ENCODE measurements around the gene GPER1.
"Not testable (repeated sequence)": the region's sequence is repeated elsewhere in the genome, so short reads cannot be mapped to it uniquely, and the experiment has no call there.

Gene GPER1

DNA sequence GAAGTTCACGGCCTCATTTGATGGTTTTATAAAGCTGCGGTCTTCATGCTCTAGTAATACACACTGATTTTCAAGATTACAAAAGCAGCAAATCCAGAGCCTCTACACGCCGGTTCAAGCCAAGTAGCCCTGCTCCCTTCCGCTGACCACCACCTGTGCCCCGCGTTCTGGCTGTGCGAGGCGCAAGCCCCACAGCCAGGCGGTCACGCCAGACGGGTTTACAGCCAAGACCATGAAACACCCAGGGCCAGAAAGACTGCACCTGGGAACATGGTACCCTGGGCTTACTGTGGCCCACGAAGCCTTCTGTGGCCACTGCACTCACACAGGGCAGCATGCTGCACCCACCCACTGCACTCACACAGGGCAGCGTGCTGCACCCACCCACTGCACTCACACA lies 33.6 kb downstream of the GPER1 start:
- DNase-seq (ENCODE audit: low read depth), result no peak

DNA sequence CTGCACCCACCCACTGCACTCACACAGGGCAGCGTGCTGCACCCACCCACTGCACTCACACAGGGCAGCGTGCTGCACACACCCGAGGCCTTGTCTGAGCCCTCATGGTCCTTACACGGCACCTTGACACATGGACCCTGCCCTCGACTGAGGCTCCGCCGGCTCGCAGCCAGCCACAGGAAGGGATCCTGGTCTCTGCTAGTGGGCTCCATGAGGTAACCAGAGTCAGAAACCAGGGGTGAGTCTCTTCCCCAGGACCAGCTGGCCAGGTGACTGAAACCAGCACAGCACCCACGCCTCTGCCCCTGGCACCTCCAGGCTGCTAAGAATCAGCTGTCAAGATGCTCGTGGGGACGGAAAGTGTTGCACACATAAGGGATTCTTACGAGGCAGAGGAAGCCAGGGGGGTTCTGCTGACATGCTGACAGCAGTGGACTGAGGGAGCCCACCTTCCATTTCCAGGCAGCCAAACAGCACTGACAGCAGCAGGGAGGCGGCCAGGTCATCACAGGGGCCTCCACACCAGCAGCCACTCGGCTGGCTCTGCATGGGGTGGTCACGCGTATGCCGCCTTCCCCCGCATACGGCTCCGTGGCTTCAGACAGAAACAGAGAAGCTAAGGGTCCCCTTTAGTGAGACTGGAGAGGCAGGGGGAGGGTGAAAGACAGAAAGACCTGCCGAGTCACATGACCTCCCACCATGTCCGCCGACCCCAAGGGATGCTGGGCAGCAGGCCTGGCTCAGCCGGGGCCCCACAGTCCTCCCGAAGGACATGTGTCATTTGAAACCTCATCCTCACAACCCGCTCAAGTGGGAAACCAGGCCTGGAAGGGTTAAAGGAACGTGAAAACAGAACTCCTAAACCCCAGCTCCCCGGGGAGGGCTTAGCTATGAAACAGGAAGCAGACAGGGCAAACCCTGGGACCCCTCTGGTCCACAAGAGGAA lies 34.2 kb downstream of the GPER1 start:
- no peak for DNase-seq (ENCODE audit: low read depth)

DNA sequence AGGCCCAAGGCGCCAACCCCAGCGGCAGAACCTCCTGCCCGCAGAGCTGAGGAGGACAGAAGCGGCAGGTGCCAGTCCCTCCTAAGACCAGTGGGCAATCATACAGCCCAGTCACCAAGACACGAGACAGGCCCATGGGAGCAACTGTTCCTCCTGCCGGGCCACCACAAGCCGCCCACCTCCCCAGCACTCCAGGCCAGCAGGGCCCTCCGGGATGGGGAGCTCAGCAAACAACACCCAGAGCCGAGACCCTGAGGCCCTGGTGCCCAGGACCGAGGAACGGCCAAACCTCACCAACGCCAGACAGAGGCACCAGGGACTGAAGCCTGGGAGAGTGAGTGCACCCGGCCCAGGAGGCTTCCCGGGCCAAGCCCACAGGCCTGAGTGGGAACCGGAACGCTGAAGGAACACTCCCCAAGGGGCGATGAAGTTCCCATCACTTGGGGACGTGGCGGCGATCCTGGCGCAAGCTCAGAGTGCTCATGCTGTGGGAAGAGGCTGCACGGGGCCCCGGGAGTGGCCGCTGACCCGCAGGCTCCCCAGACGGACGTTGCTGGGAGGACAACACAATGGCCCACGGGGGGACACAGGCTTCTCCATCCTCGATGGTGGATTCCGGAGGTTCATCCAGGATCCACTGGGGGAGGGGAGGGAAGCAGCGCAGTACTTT lies 35.1 kb downstream of the GPER1 start:
- no peak for DNase-seq (ENCODE audit: low read depth)

DNA sequence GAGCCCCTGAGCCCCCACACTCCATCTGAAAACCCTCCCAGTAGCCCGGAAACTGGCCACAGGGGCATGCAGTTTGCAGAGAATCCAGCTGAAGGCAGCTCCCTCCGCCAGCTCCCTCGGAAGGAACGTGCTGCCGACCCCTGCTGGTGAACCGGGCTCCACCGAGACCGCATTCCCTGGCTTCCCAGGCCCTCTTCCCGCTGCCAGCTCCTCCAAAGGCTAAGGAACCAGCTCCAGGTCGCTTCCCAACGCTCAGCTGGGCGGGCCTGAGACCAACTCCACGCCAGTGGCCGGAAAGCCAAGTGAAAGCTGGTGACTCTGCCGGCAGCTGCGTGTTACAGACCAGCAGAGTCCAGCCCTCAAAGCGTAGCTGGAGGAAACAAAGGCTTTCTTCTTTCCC lies 35.8 kb downstream of the GPER1 start:
- DNase-seq (ENCODE audit: low read depth), result no peak

DNA sequence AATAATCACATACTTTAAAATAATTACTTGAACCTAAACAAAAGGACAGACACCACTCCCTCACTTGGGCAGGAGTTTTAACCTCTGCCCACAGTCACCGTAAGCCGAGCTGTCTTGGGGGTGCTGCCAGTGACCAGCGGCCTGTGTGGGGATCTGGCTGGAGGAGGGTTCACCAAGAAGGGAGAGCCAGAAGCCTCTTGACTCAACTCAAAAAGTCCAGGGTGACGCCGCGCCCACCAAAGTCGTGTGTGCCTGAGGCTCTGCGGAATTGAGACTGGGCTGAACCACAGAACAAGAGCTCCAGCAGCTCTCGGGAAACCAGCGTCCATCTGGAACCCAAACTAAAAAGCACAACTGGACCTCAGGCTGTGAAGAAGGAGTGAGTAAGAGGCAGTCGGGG lies 36.3 kb downstream of the GPER1 start:
- no peak for DNase-seq (ENCODE audit: low read depth)

DNA sequence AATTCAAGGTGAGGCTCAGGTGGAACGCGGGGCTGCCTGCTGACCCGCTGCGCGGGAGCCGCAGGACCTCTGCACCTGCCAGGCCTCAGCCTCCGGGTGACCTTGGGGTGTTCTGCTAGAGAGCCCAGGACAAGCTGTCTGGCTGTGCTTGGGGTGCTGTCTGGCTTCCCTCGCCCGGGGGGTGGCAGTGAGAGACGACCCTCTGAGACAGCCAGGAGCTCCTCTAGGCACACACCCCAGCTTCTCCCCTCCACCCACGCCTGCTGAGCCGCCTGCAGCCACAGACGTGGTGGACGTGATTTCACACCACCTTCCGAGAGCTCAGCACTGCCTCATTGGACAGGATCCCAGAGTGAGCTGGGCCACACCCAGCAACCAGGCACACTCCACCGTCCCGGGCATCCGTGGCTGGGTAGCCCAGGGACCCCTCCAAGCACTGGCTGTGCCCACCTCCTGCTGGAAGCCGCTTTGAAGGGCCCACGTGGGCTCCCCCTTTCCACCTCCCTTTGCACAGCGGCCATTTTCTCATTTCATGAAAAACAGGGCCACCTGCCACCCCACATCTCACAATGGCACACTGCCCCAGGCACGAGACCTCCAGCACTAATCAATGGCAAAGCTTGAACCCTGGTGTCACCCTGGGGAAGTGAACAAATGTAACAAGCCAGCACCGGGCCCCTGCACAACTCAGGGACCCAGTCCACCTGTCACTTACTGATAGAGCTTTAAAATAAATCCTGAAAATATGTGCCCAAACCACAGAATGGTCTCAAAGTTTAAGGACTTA lies 37.1 kb downstream of the GPER1 start:
- no peak for DNase-seq (ENCODE audit: low read depth)

DNA sequence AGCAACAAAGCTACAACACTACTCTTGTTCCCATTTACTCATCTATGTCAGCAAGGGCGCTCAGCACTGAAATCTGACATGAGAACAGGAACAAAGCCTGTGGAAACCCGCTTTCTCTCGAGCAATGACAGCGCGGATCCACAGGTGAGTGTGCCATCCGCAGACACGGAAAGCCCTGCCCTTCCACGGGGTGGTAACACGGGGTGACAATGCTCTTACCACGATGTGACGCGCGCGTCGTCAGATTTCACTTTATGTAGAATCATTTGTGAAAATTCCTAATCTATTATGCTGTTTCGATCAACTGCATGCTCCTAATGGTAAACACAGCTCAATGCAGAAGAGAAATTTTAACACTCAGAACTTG lies 37.7 kb downstream of the GPER1 start:
- no peak for DNase-seq (ENCODE audit: low read depth)

DNA sequence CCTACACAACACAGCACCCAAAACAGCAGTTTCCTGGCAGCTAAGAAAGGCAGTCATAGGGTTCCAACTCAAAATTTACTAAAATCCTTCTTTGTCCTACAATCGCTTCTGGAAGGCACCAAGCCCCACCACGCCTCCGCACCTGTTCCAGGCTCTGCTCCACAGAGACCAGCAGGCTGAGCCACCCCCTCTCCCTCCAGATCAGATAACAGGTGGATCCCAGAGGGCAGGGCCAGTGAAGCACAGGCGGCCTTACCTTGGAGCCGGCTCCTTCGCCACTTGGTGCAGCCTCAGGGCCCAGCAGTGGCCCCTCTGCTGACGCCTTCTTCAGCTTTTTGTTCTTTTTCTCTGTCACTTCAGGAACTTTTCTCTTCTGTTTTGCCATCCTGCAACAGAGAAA lies 39.1 kb downstream of the GPER1 start:
- no peak for DNase-seq (ENCODE audit: low read depth)

DNA sequence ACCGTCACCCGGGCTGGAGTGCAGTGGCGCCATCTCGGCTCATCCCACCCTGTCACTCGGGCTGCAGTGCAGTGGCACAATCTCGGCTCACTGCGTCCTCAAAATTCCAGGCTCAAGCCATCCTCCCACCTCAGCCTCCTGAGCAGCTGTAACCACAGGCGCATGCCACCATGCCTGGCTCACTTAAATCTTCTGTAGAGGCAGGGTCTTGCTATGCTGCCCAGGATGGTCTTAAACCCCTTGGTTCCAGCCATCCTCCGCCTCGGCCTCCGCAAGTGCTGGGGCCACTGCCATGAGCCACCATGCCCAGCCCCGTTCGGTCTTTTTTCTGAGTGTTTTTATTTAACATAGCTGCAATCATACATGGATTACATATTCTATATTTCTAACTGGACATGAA lies 41.5 kb downstream of the GPER1 start:
- no peak for DNase-seq (ENCODE audit: low read depth)

DNA sequence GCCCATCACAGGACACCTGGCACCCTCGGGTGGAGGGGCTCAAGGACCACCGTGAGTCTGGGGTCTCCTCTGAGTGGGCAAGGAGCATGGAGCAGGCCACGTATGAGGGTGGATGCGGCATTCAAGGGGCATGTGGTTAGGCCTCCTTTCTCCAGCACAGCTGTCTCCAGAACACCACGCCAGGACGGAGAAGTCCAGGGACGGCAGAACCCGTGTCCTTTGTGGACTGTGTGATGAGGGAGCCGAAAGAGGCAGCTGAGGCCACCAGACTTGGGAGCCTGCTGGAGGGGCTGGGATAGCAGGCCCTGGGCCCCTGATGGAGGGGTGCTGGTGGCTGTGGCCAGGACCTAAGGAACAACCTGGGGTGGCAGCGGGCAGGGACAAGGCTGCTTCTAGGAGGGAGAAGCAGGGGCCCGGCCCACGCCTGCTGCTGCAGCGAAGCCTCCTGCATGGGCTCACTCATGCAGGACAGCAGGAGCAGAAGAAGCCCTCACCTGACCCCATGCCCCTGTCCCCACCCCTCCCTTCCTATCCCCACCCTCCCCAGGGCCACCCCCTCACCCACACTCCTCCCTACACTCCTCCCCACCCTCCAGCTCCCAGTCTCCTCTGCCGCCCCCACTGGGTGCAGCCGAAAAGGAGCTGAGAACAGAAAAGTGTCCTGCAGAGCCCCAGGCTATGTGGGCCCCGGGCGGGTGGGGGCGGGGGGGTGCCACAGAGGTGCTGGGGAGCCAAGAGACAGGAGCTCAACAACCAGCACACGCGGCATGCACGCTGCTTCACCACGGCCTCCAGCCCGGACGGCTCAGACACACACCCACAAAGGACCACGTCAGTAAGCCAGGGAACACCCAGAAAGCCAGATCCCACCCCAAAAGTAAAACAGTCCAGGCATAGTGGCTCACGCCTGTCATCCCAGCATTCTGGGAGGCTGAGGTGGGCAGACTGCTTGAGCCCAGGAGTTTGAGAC lies 42.4 kb downstream of the GPER1 start:
- no peak for DNase-seq (ENCODE audit: low read depth)

DNA sequence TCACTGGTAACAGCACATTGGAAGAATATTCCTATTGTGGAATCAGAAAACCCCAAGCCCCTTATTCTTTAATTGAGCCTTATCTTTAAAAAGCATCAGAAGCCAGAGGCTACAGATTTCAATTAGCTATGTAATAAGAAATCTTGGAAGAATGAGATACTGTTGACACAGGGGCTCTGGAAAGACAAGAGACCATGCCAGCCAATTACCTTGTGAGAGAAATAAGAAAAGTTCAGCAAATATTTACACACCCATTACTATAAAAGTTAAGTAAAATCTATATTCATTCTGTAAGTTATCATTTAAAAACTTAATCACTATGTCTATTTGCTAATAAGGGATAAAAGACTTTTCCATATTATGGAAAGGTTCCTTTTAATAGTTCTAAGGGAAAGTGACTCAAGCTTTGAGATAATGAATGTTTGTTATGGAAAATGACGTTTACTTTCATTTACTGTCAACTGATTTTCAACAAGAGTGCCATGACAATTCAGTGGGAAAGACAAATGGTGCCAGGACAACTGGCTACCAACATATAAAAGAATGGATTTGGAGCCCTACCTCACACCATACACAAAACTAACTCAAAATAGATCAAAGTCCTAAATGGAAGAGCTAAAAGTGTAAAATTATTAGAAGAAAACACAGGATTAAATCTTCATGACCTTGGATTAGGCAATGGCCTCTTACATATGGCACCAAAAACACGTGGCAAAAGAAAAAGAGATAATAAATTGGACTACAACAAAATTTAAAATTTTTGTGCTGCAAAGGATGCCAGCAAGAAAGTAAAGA lies 43.8 kb downstream of the GPER1 start:
- no peak for DNase-seq (ENCODE audit: low read depth)

DNA sequence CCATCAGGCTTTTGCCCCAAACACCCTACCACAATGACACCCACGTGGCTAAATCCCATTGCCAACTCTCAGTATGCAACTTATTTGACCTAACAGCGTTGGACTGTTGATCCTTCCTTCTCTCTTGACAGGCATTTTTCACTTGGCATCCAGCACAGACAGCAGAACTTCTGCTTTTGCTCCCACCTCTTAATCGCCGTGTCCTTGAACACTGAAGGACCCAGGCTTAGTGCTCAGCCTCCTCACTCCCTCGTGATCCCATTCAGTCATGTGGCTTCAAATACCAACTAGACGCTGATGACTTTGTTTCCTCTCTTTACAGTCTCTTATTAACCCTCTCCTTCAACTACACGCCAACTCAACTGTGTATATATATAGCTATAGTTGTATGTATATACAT lies 47.0 kb downstream of the GPER1 start:
- no peak for DNase-seq (ENCODE audit: low read depth)

DNA sequence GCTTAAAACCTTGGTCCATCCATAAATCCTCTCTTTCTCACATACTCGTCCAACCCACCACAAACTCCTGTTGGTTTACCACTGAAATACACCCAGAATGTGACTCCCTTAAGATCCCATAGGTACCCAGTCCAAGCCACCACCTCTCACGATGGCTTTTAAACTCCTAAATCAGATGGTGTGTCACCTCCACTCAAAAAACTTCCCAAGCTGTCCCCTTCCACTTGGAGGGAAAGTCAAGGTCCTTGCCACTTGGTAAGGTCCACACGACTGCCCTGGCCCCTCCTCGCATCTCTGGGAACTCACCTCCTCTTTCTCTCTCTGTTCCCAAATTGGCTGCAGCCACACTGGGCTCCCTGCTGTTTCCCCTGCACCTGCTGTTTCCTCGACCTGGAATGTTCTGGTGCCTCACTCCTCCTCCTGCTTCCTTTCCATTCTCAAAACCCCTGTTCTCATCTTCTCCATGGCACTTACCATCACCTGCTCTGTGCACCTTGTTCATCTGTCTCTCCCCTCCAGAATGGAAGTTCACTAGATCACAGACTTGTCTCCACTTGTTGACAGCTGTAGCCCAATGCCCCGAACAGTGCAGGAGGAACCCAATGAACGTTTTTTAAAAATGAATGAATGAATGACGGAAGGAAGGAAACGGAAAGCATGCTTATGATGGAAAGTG lies 49.1 kb downstream of the GPER1 start:
- no peak for DNase-seq (ENCODE audit: low read depth)

DNA sequence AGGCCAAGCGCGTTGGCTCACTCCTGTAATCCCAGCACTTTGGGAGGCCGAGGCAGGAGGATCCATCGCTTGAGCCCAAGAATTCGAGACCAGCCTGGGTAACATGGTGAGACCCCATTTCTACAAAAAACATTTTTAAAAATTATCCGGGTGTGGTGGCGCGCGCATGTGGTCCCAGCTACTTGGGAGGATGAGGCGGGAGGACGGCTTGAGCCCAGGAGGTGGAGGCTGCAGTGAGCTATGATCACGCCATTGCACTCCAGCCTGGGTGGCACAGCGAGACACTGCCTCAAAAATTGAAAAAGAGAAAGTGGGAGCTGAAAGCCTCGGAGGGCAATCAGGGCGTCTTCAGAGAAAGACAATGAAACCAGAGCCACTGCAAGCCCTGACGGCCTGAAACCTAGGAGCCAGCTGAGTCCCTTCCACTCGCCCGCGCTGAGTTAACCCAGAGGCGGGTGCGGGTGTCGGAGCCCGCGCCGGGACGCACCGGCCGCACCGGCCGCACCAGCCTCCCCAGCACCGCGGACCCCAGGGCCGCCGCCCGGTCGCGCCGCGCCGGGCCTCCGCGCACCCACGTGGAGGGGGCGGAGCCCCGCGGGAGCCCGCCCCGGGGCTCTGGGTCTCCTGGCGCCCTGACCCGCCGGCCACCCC lies 49.7 kb downstream of the GPER1 start:
- no peak for DNase-seq (ENCODE audit: low read depth)

DNA sequence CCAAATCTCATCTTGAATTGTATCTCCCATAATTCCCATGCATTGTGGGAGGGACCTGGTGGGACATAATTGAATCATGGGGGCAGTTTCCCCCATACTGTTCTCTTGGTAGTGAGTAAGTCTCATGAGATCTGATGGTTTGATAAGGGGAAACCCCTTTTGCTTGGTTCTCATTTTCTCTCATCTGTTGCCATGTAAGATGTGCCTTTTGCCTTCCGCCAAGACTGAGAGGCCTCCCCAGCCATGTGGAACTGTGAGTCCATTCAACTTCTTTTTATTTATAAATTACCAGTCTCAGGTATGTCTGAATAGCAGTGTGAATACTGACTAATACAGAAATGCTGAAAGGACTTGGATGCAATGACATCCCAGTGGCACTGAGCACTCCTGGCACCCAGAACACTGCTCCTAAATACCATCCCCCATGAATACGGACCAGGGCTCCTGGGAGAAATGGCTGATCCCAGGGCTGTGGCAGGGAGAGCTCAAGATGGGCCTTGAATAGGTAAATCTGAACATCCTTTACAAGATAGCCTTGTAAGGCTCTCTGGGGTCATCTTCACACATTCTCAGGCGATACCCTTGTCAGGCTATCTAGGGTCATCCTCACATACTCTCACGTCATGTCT lies 52.7 kb downstream of the GPER1 start:
- DNase-seq (ENCODE audit: low read depth), result no peak

DNA sequence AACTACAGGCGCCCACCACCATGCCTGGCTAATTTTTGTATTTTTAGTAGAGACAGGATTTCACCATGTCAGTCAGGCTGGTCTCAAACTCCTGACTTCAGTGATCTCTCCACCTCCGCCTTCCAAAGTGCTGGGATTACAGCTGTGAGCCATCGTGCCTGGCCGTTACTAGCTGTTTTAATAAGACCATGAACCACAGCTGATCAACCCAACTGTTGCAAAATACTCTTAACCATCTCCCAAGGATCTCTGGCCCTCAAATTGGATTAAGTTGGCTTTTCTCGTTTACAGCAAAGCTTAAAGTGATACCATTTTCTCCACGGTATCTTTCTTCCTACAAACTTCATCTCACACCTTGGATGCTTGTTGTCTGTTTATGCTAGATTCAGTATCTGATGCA lies 53.7 kb downstream of the GPER1 start:
- DNase-seq (ENCODE audit: low read depth), result no peak

DNA sequence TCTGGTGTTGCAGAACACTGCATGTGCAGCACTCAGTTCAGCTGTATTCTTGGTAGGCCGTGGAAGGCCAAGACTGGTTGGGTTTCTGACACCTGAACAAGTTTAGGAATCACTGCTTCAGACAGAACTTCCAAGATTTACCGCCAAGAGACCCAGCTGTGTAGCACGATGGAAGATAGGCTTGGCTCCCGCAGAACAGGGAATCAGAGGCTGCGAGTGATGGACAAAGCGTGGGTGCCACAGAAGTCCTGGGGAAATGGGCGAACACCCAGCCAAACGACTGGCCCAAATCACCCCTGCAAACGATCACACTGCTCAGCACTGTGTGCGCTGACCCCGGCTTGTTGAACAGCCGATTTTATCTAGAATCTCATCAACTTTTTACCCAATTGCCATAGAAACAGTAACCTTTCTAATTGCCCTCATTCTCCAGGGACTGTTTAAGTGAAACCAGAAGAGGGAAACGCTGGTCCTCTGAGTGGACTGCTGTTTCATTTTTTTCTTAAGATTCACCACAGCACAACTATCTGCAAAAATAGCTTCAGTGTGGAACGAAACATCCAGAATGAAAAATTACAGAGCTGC lies 54.2 kb downstream of the GPER1 start:
- DNase-seq (ENCODE audit: low read depth), result no peak

DNA sequence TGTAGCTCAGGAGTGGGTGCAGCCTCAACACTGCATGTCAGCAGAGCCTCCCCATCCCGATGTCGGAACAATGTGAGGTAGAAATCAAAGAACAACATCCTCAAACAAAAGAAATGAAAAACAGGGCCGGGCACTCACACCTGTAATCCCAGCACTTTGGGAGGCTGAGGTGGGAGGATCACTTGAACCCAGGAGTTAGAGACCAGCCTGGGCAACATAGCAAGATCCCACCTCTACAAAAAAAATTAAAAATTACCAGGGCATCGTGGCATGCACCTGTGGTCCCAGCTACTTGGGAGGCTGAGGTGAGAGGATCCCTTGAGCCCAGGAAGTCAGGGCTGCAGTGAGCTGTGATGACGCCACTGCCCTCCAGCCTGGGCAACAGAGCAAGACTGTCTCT lies 55.1 kb downstream of the GPER1 start:
- DNase-seq (ENCODE audit: low read depth), result not testable (repeated sequence)

Data from activated T-helper 1 cell treated with Interleukin-2 at 50 U/mL for 16 hours (primary cell).